ENCODE measurements around the gene PRICKLE1. TPM values are rescaled to one million over a fixed set of nuclear protein-coding genes. Genes with fewer than 3 reads are reported as not detected.

PRICKLE1 gene
- total RNA-seq, 1 experiment from 2014 or later: 1.8 TPM

DNA sequence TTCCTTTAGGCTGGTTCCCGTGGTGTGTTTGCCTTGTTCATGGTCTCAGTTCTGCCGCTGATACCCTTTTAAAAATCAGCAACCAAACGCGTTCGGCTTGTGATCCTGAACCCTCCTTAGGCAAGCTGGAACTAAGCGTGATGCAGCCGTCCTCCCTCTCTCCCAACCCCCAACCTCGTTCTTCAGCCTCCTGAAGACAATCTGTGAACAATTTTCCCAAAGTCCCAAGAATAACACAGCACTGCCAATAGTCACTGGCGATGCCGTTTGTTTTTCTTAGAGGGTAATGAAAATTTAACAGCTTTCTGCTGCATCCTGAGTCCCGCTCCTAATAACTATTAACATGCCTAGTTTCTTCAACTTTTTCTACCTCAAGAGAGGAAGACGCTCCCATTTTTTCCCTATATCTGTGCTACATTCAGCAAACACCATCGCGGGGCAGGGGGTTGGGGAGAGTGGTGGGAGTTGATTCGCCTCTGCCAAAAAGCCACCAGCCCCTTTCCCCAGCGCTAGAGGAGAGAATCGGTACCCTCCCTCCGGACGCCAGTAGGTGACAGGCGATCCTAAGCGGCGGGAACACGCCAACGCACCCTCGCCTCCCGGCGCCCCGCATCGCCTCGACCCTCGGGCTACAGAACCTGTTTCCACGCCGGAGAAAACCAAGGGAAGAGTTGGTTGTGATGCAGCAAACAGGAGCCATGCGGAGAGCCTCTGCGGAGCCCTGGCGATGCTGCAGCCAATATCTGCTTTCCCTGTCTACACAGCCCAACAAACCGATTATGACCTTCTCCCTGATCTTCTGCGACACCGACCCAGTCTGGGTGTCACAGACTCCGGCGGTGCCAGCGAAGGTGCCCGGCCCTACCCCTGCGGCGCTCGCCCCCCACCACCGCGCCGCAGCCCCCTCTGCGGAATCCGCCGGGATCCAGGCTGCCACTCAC, 752 bp downstream of the PRICKLE1 start:
- DNase-seq (ENCODE audit: low spot score): no peak

DNA sequence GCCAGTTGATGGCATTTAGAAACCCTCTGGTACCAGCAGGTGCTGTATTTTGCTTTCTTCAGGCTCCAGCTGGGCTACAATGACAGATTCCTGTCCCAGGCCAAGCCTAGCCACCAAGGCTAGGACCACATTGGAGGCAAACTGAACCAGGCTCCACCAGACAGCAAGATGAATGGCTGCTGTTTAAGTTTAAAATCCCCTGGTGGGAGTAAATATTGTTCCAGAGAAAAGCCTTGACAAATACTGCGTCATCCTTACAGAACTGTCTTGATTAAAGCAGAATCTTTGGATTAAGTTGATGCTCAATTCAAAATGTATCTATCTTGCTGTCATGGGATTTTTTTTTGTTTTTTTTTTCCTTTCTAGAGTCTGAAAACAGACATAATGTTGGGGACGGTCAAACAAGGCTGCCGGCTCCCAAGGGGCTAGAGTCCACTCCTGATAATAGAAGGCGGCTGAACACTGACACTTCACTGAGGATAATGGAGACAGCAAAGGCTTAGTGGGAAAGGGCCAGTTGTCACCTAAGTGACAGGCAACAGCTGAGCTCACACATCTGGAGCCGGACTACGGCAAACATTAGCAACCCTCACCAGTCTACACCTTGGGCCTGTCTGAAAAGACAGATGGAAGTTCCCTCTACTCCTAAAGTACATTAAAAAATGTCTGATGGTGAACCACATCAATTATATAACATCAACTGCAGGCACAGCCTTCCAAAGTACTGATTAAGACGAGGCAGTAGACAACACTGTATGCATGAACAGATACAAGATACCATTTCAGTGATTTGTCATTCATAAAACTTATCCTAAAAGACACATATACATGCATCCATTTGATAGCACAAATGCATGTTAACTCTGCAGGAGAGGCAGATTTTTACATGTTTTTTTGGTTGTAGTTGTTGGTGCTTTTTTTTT, 1.7 kb downstream of the PRICKLE1 start:
- DNase-seq (ENCODE audit: low spot score): no peak

DNA sequence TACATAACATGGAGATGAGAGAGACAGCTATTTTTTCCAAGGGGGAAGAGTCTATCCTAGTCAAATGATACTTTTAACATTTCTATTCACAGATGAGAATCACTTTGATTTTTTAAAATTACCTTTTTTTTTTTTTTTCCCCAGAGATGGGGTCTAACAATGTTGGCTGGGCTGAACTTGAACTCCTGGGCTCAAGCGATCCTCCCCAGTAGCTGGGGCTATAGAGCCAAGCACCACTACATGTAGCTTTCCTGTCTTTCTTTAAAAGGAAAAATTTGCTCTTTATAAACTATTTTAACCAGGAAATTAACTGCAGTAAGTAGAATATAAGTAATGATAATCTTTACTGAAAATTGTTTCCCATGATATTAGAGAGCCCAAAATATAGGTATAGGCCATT, 3.3 kb downstream of the PRICKLE1 start:
- DNase-seq (ENCODE audit: low spot score): no peak

DNA sequence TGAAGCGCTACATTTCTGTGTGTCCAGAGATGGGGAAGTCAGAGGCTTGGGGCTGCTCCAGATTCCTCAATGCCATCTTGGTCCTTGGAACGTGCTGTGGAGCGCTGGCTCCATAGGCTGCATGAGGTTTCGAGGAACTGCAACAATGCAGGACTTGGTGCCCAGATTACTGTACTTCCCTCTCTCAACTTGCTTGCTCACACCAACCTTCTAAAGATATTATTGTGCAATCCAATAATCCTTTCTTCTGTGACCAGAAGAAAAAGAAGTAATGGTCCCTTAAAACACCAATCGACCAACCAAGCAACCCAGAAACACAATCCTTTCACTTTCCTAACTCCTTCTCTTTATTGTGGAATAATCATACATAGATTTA, 3.7 kb downstream of the PRICKLE1 start:
- no peak for DNase-seq (ENCODE audit: low spot score)

DNA sequence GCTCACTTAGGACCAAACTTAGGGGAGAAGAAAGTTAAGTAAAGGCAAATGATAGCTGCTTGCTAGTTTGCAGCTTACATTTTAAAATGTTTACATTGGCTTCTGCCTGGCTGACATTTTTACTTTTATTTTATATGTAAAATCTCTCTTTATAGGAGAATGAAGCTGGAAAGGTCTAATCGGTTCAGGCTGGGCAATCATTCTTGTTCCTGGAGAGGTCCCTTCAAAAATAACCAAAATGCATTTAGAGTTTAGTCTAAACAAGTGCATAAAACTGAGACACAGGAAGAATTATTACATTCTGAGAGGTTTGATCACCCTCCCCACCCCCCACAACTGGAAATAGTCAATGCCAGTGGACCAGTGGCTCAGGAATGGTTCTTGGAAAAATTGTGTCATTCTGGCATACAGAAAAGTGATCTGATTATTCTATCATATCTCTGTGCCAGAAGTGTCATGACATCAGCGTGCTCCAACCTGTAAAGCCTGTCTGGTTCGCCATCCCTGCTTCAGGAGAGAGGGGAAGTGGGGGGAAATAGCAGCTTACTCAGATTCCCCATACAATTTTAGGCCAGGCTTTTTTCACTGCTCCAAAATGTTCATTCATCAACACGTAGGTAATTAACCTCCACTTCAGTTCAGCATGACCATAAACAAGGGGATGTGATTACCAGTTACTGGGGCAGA, 4.2 kb downstream of the PRICKLE1 start:
- no peak for DNase-seq (ENCODE audit: low spot score)

DNA sequence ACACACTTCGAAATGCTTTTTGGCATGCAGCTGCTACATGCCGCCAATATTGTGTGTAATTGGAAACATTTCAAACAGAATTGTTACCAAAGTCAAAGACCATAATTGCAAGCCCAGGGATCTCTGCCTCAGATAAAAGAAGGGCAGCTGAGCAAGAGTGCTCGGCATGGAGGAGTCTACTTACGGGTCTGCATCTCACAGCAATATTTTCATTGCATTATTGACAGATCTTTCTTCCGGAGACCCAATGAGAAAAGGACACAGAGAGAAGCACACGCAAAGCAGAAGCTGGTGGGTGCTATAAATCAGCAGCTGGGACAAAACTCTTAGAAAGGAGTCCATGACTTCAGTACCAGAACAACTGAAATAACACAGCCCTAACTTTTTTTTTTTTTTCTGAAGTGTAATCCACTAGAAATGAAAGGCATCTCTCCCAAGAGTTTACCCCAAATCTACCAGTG, 4.9 kb downstream of the PRICKLE1 start:
- DNase-seq (ENCODE audit: low spot score): no peak

DNA sequence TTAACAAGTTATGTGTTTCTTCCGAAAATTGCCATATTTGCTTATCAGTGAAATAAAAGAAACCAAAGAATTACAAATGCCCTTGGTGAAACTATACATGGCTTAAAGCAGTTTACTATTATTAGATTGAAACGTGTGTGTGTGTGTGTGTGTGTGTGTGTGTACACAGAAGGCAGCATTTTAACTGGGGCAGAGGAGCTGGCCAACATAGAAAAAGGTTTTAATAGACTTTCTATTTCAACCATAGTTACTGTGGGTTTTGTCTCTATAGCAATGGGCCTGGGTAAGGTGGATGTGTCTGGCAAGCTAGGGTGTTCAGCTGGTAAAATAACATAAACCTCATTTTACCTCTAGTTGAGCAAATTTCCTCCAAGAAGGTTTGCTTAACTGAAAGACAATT, 6.5 kb downstream of the PRICKLE1 start:
- no peak for DNase-seq (ENCODE audit: low spot score)

DNA sequence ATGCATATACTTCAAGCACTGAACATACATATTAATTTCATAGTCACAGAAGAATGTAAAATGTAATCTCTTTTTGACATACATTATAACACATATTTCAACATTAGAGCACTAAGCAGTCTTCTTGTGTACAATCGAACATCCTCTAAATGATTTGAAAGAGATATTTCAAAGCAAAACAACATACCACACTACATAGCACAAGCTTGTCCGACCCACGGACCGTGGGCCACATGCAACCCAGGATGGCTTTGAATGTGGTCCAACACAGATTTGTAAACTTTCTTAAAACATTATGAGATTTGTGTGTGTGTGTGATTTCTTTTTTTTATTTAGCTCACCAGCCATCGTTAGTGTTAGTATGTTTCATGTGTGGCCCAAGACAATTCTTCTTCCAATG, 7.0 kb downstream of the PRICKLE1 start:
- DNase-seq (ENCODE audit: low spot score): no peak

DNA sequence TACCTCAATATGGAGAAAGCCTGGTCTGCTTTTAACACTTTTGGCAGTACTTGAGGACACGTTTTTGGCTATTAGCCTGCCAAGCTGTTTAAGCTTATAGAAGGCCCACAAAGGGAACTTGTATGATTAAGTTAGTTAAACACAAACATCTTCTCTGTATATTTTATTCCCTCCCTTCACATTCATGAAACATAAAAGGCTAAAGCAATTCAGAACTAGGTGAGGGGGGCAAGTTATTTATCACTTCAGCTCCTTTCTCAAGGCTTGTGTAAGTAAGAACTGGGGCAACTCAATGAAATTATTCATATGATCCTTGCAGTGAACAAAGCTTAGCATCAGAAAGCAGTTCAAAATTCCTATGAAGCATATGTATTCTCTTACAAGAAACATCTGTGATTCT, 7.5 kb downstream of the PRICKLE1 start:
- DNase-seq (ENCODE audit: low spot score): no peak

DNA sequence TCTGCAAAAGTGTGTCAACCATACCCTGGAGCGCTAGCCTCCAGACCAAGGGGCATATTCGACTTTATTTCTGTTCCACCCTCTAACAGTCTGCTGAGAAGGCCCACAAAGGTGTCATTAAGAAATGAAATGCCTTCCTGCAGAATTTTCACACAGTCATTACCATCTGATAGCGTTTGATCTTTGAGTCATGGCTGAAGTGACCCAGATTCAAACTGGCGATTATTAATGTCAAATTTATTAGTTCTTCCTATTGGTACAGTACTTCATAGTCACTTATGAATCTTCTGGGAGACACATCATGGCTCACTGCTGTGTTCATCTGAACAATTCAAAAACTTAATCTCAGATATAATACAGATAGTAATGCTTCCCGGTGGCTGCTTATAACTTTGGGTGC, 13.2 kb downstream of the PRICKLE1 start:
- DNase-seq (ENCODE audit: low spot score): no peak

DNA sequence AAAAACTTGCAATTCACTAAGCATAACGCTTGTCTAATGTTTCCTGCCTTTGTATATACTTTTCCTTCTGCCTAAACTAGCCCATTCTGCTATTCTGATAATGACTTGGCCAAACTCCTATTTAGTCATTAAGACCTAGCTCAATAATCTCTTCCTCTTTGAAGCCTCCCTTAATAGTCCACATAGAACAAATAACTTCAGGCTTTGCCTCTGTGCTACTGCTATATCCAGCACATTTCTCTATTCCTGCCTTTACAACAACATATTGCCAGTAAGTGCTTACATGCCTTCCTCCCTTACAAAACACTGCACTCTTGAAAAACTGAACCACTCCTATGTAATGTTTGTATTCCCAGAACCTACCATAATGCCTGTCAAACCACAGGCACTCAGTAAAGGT, 13.8 kb downstream of the PRICKLE1 start:
- DNase-seq (ENCODE audit: low spot score): no peak

DNA sequence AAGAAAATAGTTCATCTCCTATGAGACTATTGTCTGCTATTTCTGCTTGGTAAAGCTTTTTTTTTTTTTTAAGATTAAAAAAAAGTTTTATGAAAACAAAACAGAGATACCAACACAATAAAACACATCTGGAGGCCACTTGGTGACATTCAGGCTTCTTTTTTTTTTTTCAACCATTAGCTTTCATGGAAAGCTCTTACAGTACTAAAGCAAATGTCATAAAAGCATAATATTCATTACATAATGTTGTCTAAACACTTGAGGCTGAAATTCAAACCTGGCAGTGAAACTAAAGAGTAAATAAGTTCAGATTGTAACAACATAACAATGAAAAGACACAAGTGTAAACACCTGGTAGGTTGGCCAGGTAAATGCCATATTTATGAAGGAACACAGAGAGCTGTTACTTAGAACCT, 14.7 kb downstream of the PRICKLE1 start:
- DNase-seq (ENCODE audit: low spot score): no peak

DNA sequence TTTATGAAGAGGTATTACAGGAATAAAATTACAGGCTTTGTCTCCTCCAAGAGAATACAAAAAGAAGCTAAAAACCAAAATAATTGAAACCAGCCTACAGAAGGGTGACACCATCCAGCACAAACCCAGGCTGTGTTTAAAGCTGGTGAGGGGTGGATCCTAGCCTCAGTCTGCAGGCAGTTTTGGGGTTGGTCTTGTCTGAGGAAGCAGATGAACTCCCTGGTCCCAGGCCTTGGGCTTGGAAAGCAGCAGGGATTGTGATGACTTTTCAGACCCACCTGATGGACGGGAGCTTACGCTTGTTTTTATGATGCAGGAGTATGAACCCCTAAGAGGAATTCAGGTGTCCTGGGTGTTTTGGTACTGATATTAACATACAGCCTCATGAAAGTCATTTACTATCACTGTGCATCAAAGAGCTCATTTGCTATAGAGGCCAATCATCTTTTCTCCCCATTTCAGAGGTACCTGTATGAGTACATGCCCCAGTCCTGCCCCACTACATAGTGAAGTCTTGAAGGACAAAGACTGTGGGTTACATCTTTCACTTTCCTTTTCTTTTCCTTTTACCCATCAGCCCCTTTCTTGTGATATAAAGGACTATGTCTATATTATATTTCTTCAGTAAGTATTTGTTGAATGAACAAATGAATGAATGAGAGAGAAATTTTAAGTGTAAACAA, 18.1 kb downstream of the PRICKLE1 start:
- DNase-seq (ENCODE audit: low spot score): no peak

DNA sequence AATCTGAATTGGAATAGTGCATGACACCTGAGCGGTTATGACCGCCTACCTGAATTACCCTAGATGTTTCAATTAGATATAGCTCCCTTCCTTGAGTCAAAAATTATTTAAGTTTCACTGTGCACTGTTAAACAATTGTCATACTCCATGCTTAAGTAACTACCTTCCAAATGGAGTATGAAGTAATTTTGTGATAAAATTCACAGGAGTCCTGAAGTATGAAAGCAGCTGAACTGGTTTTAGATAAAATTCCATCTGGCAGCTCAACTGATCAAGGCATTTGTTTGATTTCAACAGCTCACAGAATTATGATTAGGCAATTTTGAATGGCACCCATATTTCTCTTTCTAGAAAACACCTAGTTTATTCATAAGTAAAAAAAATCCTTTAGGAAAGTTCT, 19.5 kb downstream of the PRICKLE1 start:
- DNase-seq (ENCODE audit: low spot score): no peak

DNA sequence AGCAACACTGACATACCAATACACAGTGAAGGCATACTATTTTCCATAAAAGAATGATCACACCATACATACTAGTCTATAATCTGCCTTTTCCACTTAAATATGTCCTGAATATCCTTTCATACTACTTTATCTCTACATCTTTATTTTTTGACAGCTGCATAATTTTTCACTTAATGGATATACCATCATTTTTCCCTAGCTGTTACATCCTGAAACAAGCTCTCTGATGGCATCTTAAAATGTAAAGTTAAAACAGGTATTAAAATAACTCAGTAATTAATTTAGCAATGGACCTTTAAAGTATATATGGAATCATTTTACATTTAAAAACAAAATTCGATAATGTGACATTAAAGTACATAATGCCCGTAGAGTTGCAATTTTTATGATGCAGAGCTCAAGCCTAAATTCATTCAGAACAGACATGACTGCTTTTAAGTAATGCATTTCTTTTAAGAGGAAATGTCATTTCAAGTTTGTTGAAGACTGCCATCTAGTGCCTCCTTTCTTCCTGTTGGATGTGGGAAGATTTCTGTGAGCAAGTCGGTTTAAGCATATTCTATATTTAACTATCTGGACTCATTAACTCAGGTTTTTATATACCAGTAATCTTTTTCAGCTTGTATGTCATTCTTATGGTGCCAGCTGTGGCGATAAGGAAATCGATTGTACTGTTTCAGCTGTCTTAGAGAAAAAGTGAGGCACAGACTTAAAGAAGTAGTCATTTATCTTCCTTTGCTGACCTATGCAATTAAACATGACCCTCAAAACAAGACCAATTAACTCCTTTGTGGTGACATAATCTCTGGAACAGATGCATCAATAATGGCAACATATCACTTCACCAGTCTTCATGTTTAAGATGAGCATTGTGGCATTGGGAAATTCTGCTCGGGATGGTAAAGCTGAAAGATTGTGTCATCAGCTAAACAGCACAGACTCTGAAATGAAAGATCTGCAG, 20.3 kb downstream of the PRICKLE1 start:
- DNase-seq (ENCODE audit: low spot score): peak; percentile 60

DNA sequence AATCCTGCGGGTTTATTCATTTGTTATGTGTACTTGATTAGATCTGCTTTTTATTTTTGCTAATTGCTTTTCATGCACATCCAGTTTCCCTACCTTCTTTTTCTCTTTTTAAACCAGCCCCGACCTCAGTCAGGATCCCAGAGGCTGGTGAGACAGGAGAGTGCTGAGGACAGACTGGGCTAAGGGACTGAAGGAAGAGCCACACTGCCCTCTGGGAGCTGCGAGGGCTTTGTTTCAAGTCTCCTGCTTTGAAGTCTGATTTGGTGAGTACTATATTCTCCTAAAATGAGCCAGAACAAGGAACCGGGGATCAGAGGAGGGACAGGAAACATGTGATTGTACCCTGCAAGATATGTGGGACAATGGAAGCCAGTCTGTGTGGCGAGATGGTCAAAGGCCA, 23.9 kb downstream of the PRICKLE1 start:
- DNase-seq (ENCODE audit: low spot score): no peak

DNA sequence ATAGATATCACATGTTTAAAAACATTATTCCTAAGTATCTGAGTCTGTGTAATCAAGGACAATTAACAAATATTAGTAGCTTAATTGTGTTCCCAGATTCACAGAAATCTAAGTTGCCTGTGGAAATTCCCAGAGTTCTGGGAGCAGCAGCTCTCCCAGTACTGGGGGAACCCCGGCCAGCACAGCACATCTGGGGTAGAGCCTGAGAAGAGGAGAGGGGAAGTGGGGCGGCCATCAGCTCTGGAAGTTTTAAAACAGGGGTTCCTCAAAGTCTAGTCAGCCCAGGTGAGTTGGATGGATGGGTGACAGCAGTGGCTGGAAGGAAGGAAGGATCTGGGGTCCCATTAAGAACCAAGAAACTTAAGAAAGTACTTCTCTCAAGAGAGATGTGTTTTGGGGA, 24.6 kb downstream of the PRICKLE1 start:
- DNase-seq (ENCODE audit: low spot score): no peak

DNA sequence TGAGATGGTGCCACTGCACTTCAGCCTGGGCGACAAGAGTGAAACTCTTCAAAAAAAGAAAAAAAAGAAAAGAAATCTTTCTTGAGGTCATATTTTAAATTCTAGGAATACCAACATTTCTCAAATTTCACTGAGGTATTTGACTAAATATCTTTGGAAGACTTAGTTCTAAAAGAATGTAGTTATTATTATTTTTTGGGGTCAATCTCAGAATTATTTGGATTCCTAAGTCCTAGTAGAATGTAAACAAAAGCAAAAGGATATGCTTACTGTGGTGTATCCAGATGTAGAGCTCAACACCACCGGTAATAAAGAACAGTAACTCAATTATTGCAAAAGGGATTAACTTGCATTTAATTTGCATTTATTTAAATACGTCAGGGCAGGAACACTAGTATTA, 25.0 kb downstream of the PRICKLE1 start:
- DNase-seq (ENCODE audit: low spot score): peak; percentile 30

DNA sequence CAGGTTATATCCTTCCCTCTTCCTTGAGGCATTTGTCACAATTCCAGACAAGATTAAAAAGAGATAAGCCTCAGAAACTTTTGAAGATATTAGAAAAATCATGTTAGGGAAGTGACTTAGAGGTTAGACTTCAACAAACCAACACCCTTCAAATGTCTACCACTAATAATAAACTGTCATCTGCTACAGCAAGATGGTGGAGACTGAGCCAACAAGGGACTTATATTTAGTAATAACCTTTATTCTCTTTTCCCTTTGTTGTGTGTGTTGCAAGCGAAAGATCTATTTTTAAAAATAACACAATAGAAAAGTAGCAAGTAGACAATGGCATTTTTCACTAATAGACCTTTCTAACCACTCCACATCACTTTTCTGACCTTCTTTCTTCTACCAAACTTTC, 28.6 kb downstream of the PRICKLE1 start:
- no peak for DNase-seq (ENCODE audit: low spot score)

DNA sequence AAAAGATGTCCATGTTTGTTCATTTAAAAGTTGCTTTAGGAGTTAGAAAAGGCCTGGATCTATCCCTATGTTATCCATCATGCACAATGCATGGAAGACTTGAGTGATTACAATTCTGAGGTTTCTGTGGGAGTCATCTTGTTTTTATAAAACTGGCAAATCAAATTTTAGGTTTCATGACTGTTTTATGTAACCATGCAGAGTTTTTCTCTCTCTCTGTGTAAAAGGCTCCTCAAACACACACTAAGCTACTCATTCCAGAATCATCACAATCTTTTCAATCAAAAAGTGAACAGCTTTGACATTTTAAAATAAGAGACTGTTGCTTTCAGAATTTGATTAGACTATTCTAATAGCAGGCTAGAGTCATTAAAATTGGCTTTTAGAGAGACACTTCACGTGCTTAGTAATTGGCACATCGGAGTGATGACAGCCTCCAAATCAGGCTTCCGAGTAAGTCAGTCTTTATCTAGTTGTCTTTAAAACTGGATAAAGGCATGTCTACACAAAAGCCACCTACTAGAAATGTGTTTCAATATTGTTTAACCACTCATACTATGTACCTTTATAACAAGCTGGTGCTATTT, 31.9 kb downstream of the PRICKLE1 start:
- DNase-seq (ENCODE audit: low spot score): no peak

Measured in H4 (cell line).